ENCODE measurements around the gene EXD2.
"Not testable (repeated sequence)": the region's sequence is repeated elsewhere in the genome, so short reads cannot be mapped to it uniquely, and the experiment has no call there.

EXD2 gene

DNA sequence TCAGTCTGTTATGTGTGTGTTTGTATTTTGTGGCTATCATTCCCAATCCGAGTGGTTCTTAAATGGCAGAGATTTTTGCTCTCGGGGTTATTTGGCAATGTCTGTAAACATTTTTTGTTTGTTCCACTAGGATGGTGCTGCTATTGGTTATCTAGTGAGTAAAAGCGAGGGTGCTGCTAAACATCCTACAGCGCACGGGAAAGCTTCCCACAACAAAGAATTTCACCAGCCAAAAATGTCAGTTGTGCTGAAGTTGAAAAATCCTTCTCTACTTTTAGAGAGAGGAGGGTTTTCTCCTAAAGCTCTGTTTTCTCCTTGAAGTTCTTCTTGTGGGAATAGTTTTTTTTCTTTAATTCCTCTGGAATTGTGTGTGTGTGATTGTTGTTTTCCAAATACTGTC is 2.4 kb downstream of the EXD2 start:
- Histone ChIP-seq H3K36me3 (ENCODE audit: control insufficient read depth in 1 of 2, insufficient read depth in 2 of 2, low read length in 2 of 2) (no peaks in the 10 kb centered on the region), H3K4me1 (ENCODE audit: control insufficient read depth in 1 of 2, insufficient read depth in 2 of 2, low read length in 2 of 2) (peaks cover 0 to 3% of the 10 kb centered on the region in 2 donors), H3K27me3 (ENCODE audit: control insufficient read depth in 1 of 2, insufficient read depth in 2 of 2, low read length in 2 of 2) (no peaks in the 10 kb centered on the region), H3K27ac (ENCODE audit: low read depth, low read length) (no peak overlapping the region), H3K4me3 (ENCODE audit: low read depth in 1 of 2, low read length in 2 of 2) (no peak overlapping the region), H3K9ac (ENCODE audit: low read depth in 1 of 2, low read length in 2 of 2) (no peak overlapping the region), H3K9me3 (ENCODE audit: control insufficient read depth in 1 of 2, low read length in 2 of 2) (no peaks in the 10 kb centered on the region)

GRCh38 chr14:69199786-69200185 is 8.5 kb downstream of the EXD2 start:
- H3K36me3 ChIP-seq (ENCODE audit: control insufficient read depth in 1 of 2, insufficient read depth in 2 of 2, low read length in 2 of 2), result no peaks in the 10 kb centered on the region
- no peaks in the 10 kb centered on the region for H3K4me1 ChIP-seq (ENCODE audit: control insufficient read depth in 1 of 2, insufficient read depth in 2 of 2, low read length in 2 of 2)
- H3K4me3 ChIP-seq (ENCODE audit: low read depth in 1 of 2, low read length in 2 of 2), result no peak overlapping the region
- no peaks in the 10 kb centered on the region for H3K9me3 ChIP-seq (ENCODE audit: control insufficient read depth in 1 of 2, low read length in 2 of 2)
- no peaks in the 10 kb centered on the region for H3K27me3 ChIP-seq (ENCODE audit: control insufficient read depth in 1 of 2, insufficient read depth in 2 of 2, low read length in 2 of 2)
- H3K9ac ChIP-seq (ENCODE audit: low read depth in 1 of 2, low read length in 2 of 2), result no peak overlapping the region
- H3K27ac ChIP-seq (ENCODE audit: low read depth, low read length), result no peak overlapping the region

- Histone ChIP-seq H3K4me1 (ENCODE audit: control insufficient read depth in 1 of 2, insufficient read depth in 2 of 2, low read length in 2 of 2) (no peaks in the 10 kb centered on the region), H3K36me3 (ENCODE audit: control insufficient read depth in 1 of 2, insufficient read depth in 2 of 2, low read length in 2 of 2) (peaks cover 0 to 1% of the 10 kb centered on the region in 2 donors), H3K27me3 (ENCODE audit: control insufficient read depth in 1 of 2, insufficient read depth in 2 of 2, low read length in 2 of 2) (no peaks in the 10 kb centered on the region), H3K27ac (ENCODE audit: low read depth, low read length) (no peak overlapping the region), H3K4me3 (ENCODE audit: low read depth in 1 of 2, low read length in 2 of 2) (no peak overlapping the region), H3K9ac (ENCODE audit: low read depth in 1 of 2, low read length in 2 of 2) (no peak overlapping the region), H3K9me3 (ENCODE audit: control insufficient read depth in 1 of 2, low read length in 2 of 2) (no peaks in the 10 kb centered on the region)
These were observed 13.5 kb downstream of the EXD2 start for GRCh38 chr14:69204753-69205152.

DNA sequence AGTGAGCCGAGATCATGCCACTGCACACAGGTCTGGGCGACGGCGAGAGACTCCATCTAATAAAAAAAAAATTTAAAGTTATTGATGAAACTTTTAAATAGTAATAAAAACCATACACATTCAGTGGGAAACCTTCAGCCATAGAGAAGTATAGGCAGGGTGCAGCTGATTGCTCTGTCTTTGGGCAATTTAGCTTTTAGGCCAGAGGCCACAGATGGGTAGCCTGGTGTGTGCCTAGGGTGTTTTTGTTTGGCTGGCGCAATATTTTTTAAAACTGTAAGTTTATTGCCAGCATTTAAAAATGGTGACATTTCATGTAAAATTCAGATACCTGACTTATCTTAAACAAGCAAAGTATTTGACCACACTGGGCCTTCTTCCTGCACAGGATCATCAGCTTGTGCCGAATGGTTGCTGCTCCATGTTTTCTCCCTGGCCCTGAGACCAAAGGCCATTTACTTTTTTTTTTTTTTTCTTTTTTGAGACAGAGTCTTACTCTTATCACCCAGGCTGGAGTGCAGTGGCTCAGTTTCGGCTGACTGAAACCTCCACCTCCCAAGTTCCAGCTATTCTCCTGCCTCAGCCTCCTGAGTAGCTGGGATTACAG is 16.2 kb downstream of the EXD2 start:
- Histone ChIP-seq H3K9ac (ENCODE audit: low read depth in 1 of 2, low read length in 2 of 2) (no peak overlapping the region), H3K27me3 (ENCODE audit: control insufficient read depth in 1 of 2, insufficient read depth in 2 of 2, low read length in 2 of 2) (no peaks in the 10 kb centered on the region), H3K27ac (ENCODE audit: low read depth, low read length) (no peak overlapping the region), H3K4me1 (ENCODE audit: control insufficient read depth in 1 of 2, insufficient read depth in 2 of 2, low read length in 2 of 2) (no peaks in the 10 kb centered on the region), H3K4me3 (ENCODE audit: low read depth in 1 of 2, low read length in 2 of 2) (no peak overlapping the region), H3K9me3 (ENCODE audit: control insufficient read depth in 1 of 2, low read length in 2 of 2) (no peaks in the 10 kb centered on the region), H3K36me3 (ENCODE audit: control insufficient read depth in 1 of 2, insufficient read depth in 2 of 2, low read length in 2 of 2) (peaks cover 6 to 13% of the 10 kb centered on the region in 2 donors)

DNA sequence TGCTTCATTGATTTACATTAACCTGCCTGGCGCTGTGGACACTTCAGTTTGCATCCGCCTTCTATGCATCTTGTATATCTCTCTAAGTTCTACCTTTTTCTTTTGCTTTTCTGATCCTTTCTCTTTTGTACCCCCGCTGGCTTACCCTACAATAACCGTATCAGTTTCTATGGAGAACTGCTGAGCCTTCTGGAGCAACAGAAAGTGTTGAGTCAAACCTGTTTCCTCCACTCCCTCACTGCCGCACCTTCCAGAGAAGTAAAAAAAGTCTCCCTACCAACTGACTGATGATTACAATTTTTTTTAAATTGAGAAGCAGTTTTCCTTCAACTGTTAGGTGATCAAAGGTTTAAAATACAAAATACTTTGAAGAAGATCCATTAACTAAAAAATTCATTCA is 17.4 kb downstream of the EXD2 start:
- H3K27ac ChIP-seq (ENCODE audit: low read depth, low read length), result no peak overlapping the region
- H3K4me3 ChIP-seq (ENCODE audit: low read depth in 1 of 2, low read length in 2 of 2), result no peak overlapping the region
- no peak overlapping the region for H3K9ac ChIP-seq (ENCODE audit: low read depth in 1 of 2, low read length in 2 of 2)
- H3K27me3 ChIP-seq (ENCODE audit: control insufficient read depth in 1 of 2, insufficient read depth in 2 of 2, low read length in 2 of 2), result no peaks in the 10 kb centered on the region
- H3K9me3 ChIP-seq (ENCODE audit: control insufficient read depth in 1 of 2, low read length in 2 of 2), result no peaks in the 10 kb centered on the region
- H3K4me1 ChIP-seq (ENCODE audit: control insufficient read depth in 1 of 2, insufficient read depth in 2 of 2, low read length in 2 of 2), result no peaks in the 10 kb centered on the region
- peaks cover 6 to 15% of the 10 kb centered on the region in 2 donors for H3K36me3 ChIP-seq (ENCODE audit: control insufficient read depth in 1 of 2, insufficient read depth in 2 of 2, low read length in 2 of 2)

- no peak overlapping the region for H3K4me3 ChIP-seq (ENCODE audit: low read depth in 1 of 2, low read length in 2 of 2)
- no peaks in the 10 kb centered on the region for H3K27me3 ChIP-seq (ENCODE audit: control insufficient read depth in 1 of 2, insufficient read depth in 2 of 2, low read length in 2 of 2)
- no peak overlapping the region for H3K9ac ChIP-seq (ENCODE audit: low read depth in 1 of 2, low read length in 2 of 2)
- H3K27ac ChIP-seq (ENCODE audit: low read depth, low read length), result no peak overlapping the region
- H3K4me1 ChIP-seq (ENCODE audit: control insufficient read depth in 1 of 2, insufficient read depth in 2 of 2, low read length in 2 of 2), result no peaks in the 10 kb centered on the region
- H3K36me3 ChIP-seq (ENCODE audit: control insufficient read depth in 1 of 2, insufficient read depth in 2 of 2, low read length in 2 of 2), result peaks cover 6 to 15% of the 10 kb centered on the region in 2 donors
- H3K9me3 ChIP-seq (ENCODE audit: control insufficient read depth in 1 of 2, low read length in 2 of 2), result no peaks in the 10 kb centered on the region
These were observed 23.1 kb downstream of the EXD2 start for GRCh38 chr14:69214393-69214792.

- not testable (repeated sequence) for H3K36me3 ChIP-seq (ENCODE audit: control insufficient read depth in 1 of 2, insufficient read depth in 2 of 2, low read length in 2 of 2); H3K4me1 ChIP-seq (ENCODE audit: control insufficient read depth in 1 of 2, insufficient read depth in 2 of 2, low read length in 2 of 2); H3K27me3 ChIP-seq (ENCODE audit: control insufficient read depth in 1 of 2, insufficient read depth in 2 of 2, low read length in 2 of 2); H3K27ac ChIP-seq (ENCODE audit: low read depth, low read length); H3K9me3 ChIP-seq (ENCODE audit: control insufficient read depth in 1 of 2, low read length in 2 of 2); H3K9ac ChIP-seq (ENCODE audit: low read depth in 1 of 2, low read length in 2 of 2); H3K4me3 ChIP-seq (ENCODE audit: low read depth in 1 of 2, low read length in 2 of 2)
These were observed 26.4 kb downstream of the EXD2 start for GRCh38 chr14:69217663-69218062.

- Histone ChIP-seq H3K27me3 (ENCODE audit: control insufficient read depth in 1 of 2, insufficient read depth in 2 of 2, low read length in 2 of 2) (no peaks in the 10 kb centered on the region), H3K27ac (ENCODE audit: low read depth, low read length) (no peak overlapping the region), H3K4me1 (ENCODE audit: control insufficient read depth in 1 of 2, insufficient read depth in 2 of 2, low read length in 2 of 2) (no peaks in the 10 kb centered on the region), H3K9me3 (ENCODE audit: control insufficient read depth in 1 of 2, low read length in 2 of 2) (no peaks in the 10 kb centered on the region), H3K4me3 (ENCODE audit: low read depth in 1 of 2, low read length in 2 of 2) (no peak overlapping the region), H3K36me3 (ENCODE audit: control insufficient read depth in 1 of 2, insufficient read depth in 2 of 2, low read length in 2 of 2) (peaks cover 9 to 21% of the 10 kb centered on the region in 2 donors), H3K9ac (ENCODE audit: low read depth in 1 of 2, low read length in 2 of 2) (no peak overlapping the region)
These were observed 33.6 kb downstream of the EXD2 start for GRCh38 chr14:69224946-69225345.

GRCh38 chr14:69226178-69226577 is 34.9 kb downstream of the EXD2 start:
- Histone ChIP-seq H3K4me1 (ENCODE audit: control insufficient read depth in 1 of 2, insufficient read depth in 2 of 2, low read length in 2 of 2) (no peaks in the 10 kb centered on the region), H3K9ac (ENCODE audit: low read depth in 1 of 2, low read length in 2 of 2) (no peak overlapping the region), H3K27me3 (ENCODE audit: control insufficient read depth in 1 of 2, insufficient read depth in 2 of 2, low read length in 2 of 2) (no peaks in the 10 kb centered on the region), H3K36me3 (ENCODE audit: control insufficient read depth in 1 of 2, insufficient read depth in 2 of 2, low read length in 2 of 2) (peaks cover 14 to 23% of the 10 kb centered on the region in 2 donors), H3K9me3 (ENCODE audit: control insufficient read depth in 1 of 2, low read length in 2 of 2) (no peaks in the 10 kb centered on the region), H3K27ac (ENCODE audit: low read depth, low read length) (no peak overlapping the region), H3K4me3 (ENCODE audit: low read depth in 1 of 2, low read length in 2 of 2) (no peak overlapping the region)

GRCh38 chr14:69226736-69227135 is 35.4 kb downstream of the EXD2 start:
- H3K4me3 ChIP-seq (ENCODE audit: low read depth in 1 of 2, low read length in 2 of 2), result no peak overlapping the region
- no peaks in the 10 kb centered on the region for H3K9me3 ChIP-seq (ENCODE audit: control insufficient read depth in 1 of 2, low read length in 2 of 2)
- H3K27ac ChIP-seq (ENCODE audit: low read depth, low read length), result no peak overlapping the region
- H3K4me1 ChIP-seq (ENCODE audit: control insufficient read depth in 1 of 2, insufficient read depth in 2 of 2, low read length in 2 of 2), result no peaks in the 10 kb centered on the region
- H3K36me3 ChIP-seq (ENCODE audit: control insufficient read depth in 1 of 2, insufficient read depth in 2 of 2, low read length in 2 of 2), result peaks cover 14 to 23% of the 10 kb centered on the region in 2 donors
- no peak overlapping the region for H3K9ac ChIP-seq (ENCODE audit: low read depth in 1 of 2, low read length in 2 of 2)
- H3K27me3 ChIP-seq (ENCODE audit: control insufficient read depth in 1 of 2, insufficient read depth in 2 of 2, low read length in 2 of 2), result no peaks in the 10 kb centered on the region

DNA sequence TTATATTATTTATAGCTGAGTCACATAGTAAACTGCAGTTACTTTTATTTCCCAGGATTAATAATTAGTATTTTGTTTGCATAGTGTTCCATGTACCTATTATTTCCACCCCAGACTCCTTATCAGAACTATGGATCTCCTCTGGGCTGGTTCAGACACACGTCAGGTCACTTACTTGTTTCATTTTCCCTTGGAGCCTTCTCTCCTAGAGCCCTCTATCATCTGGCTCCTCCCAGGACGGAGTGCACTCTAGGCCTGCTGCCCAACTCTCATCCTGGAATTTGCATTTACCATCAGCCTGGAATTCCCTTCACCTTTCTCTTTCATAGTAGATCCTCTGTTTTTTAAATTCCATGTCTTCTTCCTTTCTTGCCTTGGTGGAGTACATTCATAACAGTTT is 40.2 kb downstream of the EXD2 start:
- Histone ChIP-seq H3K4me1 (ENCODE audit: control insufficient read depth in 1 of 2, insufficient read depth in 2 of 2, low read length in 2 of 2) (no peaks in the 10 kb centered on the region), H3K9ac (ENCODE audit: low read depth in 1 of 2, low read length in 2 of 2) (no peak overlapping the region), H3K27me3 (ENCODE audit: control insufficient read depth in 1 of 2, insufficient read depth in 2 of 2, low read length in 2 of 2) (no peaks in the 10 kb centered on the region), H3K4me3 (ENCODE audit: low read depth in 1 of 2, low read length in 2 of 2) (no peak overlapping the region), H3K9me3 (ENCODE audit: control insufficient read depth in 1 of 2, low read length in 2 of 2) (no peaks in the 10 kb centered on the region), H3K36me3 (ENCODE audit: control insufficient read depth in 1 of 2, insufficient read depth in 2 of 2, low read length in 2 of 2) (peaks cover 22 to 33% of the 10 kb centered on the region in 2 donors), H3K27ac (ENCODE audit: low read depth, low read length) (no peak overlapping the region)

Measured in duodenal mucosa (tissue), 2 donors.